Measurements from ENCODE around the gene CPT1A.

The CPT1A gene

DNA sequence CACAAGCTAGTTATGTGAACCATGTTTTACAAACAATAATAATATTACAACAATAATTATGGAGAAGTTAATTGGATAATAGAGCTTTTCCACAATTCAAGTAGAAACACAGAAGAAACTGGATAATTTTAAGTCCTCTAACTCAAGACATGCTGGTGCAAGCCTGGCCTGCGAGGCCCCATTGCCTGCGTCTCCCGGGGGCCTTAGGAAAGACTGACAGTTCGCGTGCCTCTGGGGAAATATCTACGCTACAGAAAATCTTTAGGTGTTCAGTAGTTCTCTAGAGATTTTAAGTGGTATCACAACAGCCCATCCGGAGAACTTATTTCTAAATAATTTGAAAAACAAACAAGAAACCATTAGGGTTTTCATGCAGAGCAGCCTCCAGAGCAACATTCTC is 134.2 kb downstream of the CPT1A start:
- DNase-seq (ENCODE audit: low spot score) = no peak

DNA sequence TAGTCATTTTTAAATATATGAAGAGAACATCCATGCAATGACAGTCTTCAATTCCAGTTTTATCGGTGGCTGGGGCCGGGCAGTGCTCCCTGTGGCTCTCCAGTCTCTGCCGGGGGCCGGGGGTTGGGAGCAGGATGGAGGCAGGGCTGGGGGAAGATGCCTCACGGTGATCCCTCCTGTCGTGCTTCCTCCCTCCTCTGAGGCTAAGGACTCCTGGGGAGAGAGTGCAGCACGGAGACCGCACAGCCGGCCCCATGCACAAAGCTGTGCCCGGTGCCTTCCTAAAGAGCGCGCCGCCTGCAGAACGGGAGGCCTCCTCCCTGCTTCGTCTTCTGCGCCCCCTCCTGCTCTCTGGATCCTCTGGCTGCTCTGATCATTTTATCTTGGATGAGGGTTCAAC is 136.8 kb downstream of the CPT1A start:
- no peak for DNase-seq (ENCODE audit: low spot score)
